IMR-90 (cell line): ENCODE data around the gene CLIC1. TPM values are rescaled to one million over a fixed set of nuclear protein-coding genes. Genes with fewer than 3 reads are reported as not detected.

ENCODE experiments used
- ATAC-seq: fragments of 200-7000 bp; cut with Tn5 transposase; 2 replicates; pipeline ENCODE4 v1.9.1; 2020; ENCODE audit warnings: low read depth, mild to moderate bottlenecking, moderate library complexity
- BruUV-seq: library from RNA; stranded (reverse); fragments of 400-500 nt; replicated peaks from 2 replicates; lab custom pipeline; 2021; lab: Mats Ljungman, UMichigan
- CTCF ChIA-PET: fragments of 300-600 bp; formaldehyde crosslinking; extraction: SDS; loops from one replicate; lab custom pipeline; 2021; ENCODE audit warnings: antibody characterized with exemption; lab: Yijun Ruan, JAX
- POLR2A ChIA-PET: fragments of 300-600 bp; sonication (Branson Sonifier 250); formaldehyde crosslinking; loops from one replicate; lab custom pipeline; 2022; ENCODE audit warnings: antibody characterized with exemption; ENCODE audit not compliant: unreplicated experiment; lab: Charles Lee
- DNase-seq: peaks from one replicate; pipeline ENCODE4 v3.0.0; 2013
- H2AFZ ChIP-seq: replicated peaks from 2 replicates; pipeline ENCODE3; 2013; ENCODE audit warnings: low read length, mild to moderate bottlenecking; ENCODE audit not compliant: poor library complexity
- H2AK5ac ChIP-seq: 2 replicates; pipeline ENCODE4 v1.6.1; 2013; ENCODE audit warnings: low read depth, low read length, inconsistent platforms
- H2AK9ac ChIP-seq: replicated peaks from 2 replicates; pipeline ENCODE3; 2013; ENCODE audit warnings: mild to moderate bottlenecking, low read depth, low read length, moderate library complexity; ENCODE audit not compliant: poor library complexity
- H2BK120ac ChIP-seq: 2 replicates; pipeline ENCODE4 v1.6.1; 2013; ENCODE audit warnings: low read depth, low read length, inconsistent platforms
- H2BK15ac ChIP-seq: 3 replicates; pipeline ENCODE4 v1.6.1; 2013; ENCODE audit warnings: low read depth, low read length, inconsistent platforms
- H2BK20ac ChIP-seq: 2 replicates; pipeline ENCODE4 v1.6.1; 2013; ENCODE audit warnings: low read depth, mild to moderate bottlenecking, inconsistent platforms, low read length, moderate library complexity
- H2BK5ac ChIP-seq: 2 replicates; pipeline ENCODE4 v1.6.1; 2013; ENCODE audit warnings: mild to moderate bottlenecking, low read depth, low read length, inconsistent platforms; ENCODE audit not compliant: poor library complexity, severe bottlenecking
- H3K14ac ChIP-seq: replicated peaks from 2 replicates; pipeline ENCODE4 v1.6.1; 2013; ENCODE audit warnings: low read depth, low read length, inconsistent platforms
- H3K18ac ChIP-seq: 2 replicates; pipeline ENCODE4 v1.6.1; 2013; ENCODE audit warnings: low read depth, low read length, control low read depth
- H3K23ac ChIP-seq: 2 replicates; pipeline ENCODE4 v1.6.1; 2013; ENCODE audit warnings: low read depth, low read length, inconsistent platforms
- H3K27ac ChIP-seq: 2 replicates; pipeline ENCODE4 v1.5.1; 2013; ENCODE audit warnings: mild to moderate bottlenecking, control low read depth, low read length; ENCODE audit not compliant: insufficient read depth
- H3K27me3 ChIP-seq: 2 replicates; pipeline ENCODE4 v1.6.1; 2013; ENCODE audit warnings: low read length; ENCODE audit not compliant: control insufficient read depth, insufficient read depth
- H3K36me3 ChIP-seq: 2 replicates; pipeline ENCODE4 v1.6.1; 2013; ENCODE audit warnings: low read length, mixed read lengths; ENCODE audit not compliant: control insufficient read depth, insufficient read depth
- H3K4ac ChIP-seq: 2 replicates; pipeline ENCODE4 v1.6.1; 2013; ENCODE audit warnings: low read depth, low read length, inconsistent platforms
- H3K4me1 ChIP-seq: 2 replicates; pipeline ENCODE4 v1.6.1; 2013; ENCODE audit warnings: low read length, mixed read lengths; ENCODE audit not compliant: control insufficient read depth, insufficient read depth
- H3K4me2 ChIP-seq: 2 replicates; pipeline ENCODE4 v1.6.1; 2013; ENCODE audit warnings: low read depth, mild to moderate bottlenecking, control low read depth, low read length, moderate library complexity
- H3K4me3 ChIP-seq: 2 replicates; pipeline ENCODE4 v1.5.1; 2013; ENCODE audit warnings: low read depth, mild to moderate bottlenecking, control low read depth, low read length, moderate library complexity; ENCODE audit not compliant: insufficient read depth
- H3K56ac ChIP-seq: 2 replicates; pipeline ENCODE4 v1.6.1; 2013; ENCODE audit warnings: low read length, inconsistent platforms; ENCODE audit not compliant: insufficient read depth; ENCODE audit errors: extremely low read depth
- H3K79me1 ChIP-seq, 2 experiments: 2 replicates each; pipeline ENCODE4 v1.6.1; 2013; ENCODE audit warnings: low read length in 2 of 2, inconsistent platforms in 1 of 2, low read depth in 1 of 2
- H3K9ac ChIP-seq: 2 replicates; pipeline ENCODE4 v1.6.1; 2013; ENCODE audit warnings: low read depth, low read length, control low read depth
- H3K9me1 ChIP-seq: 2 replicates; pipeline ENCODE4 v1.6.1; 2013; ENCODE audit warnings: low read length, inconsistent platforms; ENCODE audit not compliant: insufficient read depth
- H3K9me3 ChIP-seq: 2 replicates; pipeline ENCODE4 v1.6.1; 2013; ENCODE audit warnings: low read length; ENCODE audit not compliant: control insufficient read depth, insufficient read depth
- H4K20me1 ChIP-seq: 2 replicates; pipeline ENCODE4 v1.6.1; 2013; ENCODE audit warnings: low read length, inconsistent platforms; ENCODE audit not compliant: insufficient read depth
- H4K5ac ChIP-seq: 2 replicates; pipeline ENCODE4 v1.6.1; 2013; ENCODE audit warnings: mild to moderate bottlenecking, low read depth, low read length, control low read depth
- H4K8ac ChIP-seq, 2 experiments: 2 replicates each; pipeline ENCODE4 v1.6.1; 2013; ENCODE audit warnings: low read depth in 2 of 2, low read length in 2 of 2, control low read depth in 1 of 2, inconsistent platforms in 1 of 2
- H4K91ac ChIP-seq: 2 replicates; pipeline ENCODE4 v1.6.1; 2013; ENCODE audit warnings: low read depth, low read length, inconsistent platforms; ENCODE audit not compliant: insufficient read depth
- BHLHE40 ChIP-seq: fragments of 150-350 bp; IDR thresholded peaks from 2 replicates; pipeline ENCODE4 v1.6.1; 2016; ENCODE audit warnings: mild to moderate bottlenecking, low read depth, low read length
- CEBPB ChIP-seq: IDR thresholded peaks from 2 replicates; pipeline ENCODE4 v1.6.1; 2012; ENCODE audit warnings: low read depth, low read length, improper control_type of control experiment
- CTCF ChIP-seq: conservative IDR thresholded peaks from 2 replicates; pipeline ENCODE4 v1.5.1; 2012; ENCODE audit warnings: mild to moderate bottlenecking, low read depth, low read length, improper control_type of control experiment
- ELK1 ChIP-seq: fragments of 150-350 bp; IDR thresholded peaks from 2 replicates; pipeline ENCODE4 v1.6.1; 2016; ENCODE audit warnings: low read depth, mild to moderate bottlenecking, low read length, moderate library complexity, borderline replicate concordance
- MAZ ChIP-seq: IDR thresholded peaks from 2 replicates; pipeline ENCODE4 v1.6.1; 2012; ENCODE audit warnings: low read depth, mild to moderate bottlenecking, low read length, improper control_type of control experiment, moderate library complexity, borderline replicate concordance
- MXI1 ChIP-seq: IDR thresholded peaks from 2 replicates; pipeline ENCODE4 v1.6.1; 2012; ENCODE audit warnings: low read depth, mild to moderate bottlenecking, low read length, moderate library complexity, borderline replicate concordance
- POLR2A ChIP-seq: IDR thresholded peaks from 2 replicates; pipeline ENCODE4 v1.6.1; 2012; ENCODE audit warnings: mild to moderate bottlenecking, low read depth, low read length
- WGBS, 2 experiments: methylation state at CpG; one replicate each; pipeline versions ENCODE4 v1.1.5 to v1.1.7; 2013; ENCODE audit warnings: missing lambda C conversion rate in 2 of 2; ENCODE audit not compliant: insufficient read length in 1 of 2; ENCODE audit errors: extremely low coverage in 2 of 2; 5-methylcytosine and 5-hydroxymethylcytosine counted together
- dilution Hi-C: fragments of 300-500 bp; cut with HindIII; formaldehyde crosslinking; loops from one replicate; pipeline ENCODE4 v1.14.3; 2018; ENCODE audit warnings: low sequenced_read_pairs; ENCODE audit not compliant: unreplicated experiment
- in situ Hi-C: fragments of 300-500 bp; cut with MboI; formaldehyde crosslinking; loops from 3 replicates; pipeline ENCODE4 v1.14.3; 2019; ENCODE audit warnings: low sequenced_read_pairs, inconsistent platforms, mixed read lengths
- intact Hi-C: fragments of 100-400 bp; cut with micrococcal nuclease; formaldehyde crosslinking; loops from 2 replicates; pipeline ENCODE4 v1.10.0; 2022
- polyA plus RNA-seq, 3 experiments: library from polyadenylated mRNA; depleted of rRNA; stranded (reverse); fragments of >200 nt; gene quantifications; 2 replicates each; pipeline ENCODE4 v1.2.3, GENCODE V29; 2012; ENCODE audit warnings: low replicate concordance in 1 of 3
- total RNA-seq: library from RNA; depleted of rRNA; stranded (reverse); fragments of >200 nt; gene quantifications from 2 replicates; pipeline ENCODE4 v1.2.3, GENCODE V29; 2012

The CLIC1 gene
- total and polyA plus RNA-seq, 2 of the 4 experiments (the other 2 are of a cell fraction) = 706 to 1,185 TPM

- peak; percentile 94 for ATAC-seq
- BruUV-seq = no TSS peak
- Histone ChIP-seq H4K91ac (peak within 1 kb of the TSS; percentile 77), H2BK15ac (peak within 1 kb of the TSS; percentile 21; the same call in 1 of the 3 replicates), H3K23ac (peak within 1 kb of the TSS; percentile 78), H3K4me3 (peak within 1 kb of the TSS; percentile 67), H3K27ac (peak within 1 kb of the TSS; percentile 82), H3K4me2 (peak within 1 kb of the TSS; percentile 97), H3K9ac (peak within 1 kb of the TSS; percentile 77), H2AK9ac (peak within 1 kb of the TSS; percentile 88), H3K27me3 (no peaks in the 10 kb centered on the region), H2BK5ac (peak within 1 kb of the TSS; percentile 93), H2AK5ac (peak within 1 kb of the TSS; percentile 35), H4K5ac (peak within 1 kb of the TSS; percentile 91), H3K9me3 (no peaks in the 10 kb centered on the region), H2BK120ac (peak within 1 kb of the TSS; percentile 9), H3K18ac (peak within 1 kb of the TSS; percentile 83), H2AFZ (peak within 1 kb of the TSS; percentile 92), H3K4ac (peak within 1 kb of the TSS; percentile 70), H4K20me1 (0 out of 2 replicates have a peak, but pooled peaks cover 7% of the 10 kb centered on the region), H3K4me1 (peaks cover 6% of the 10 kb centered on the region), H3K79me1 (peaks cover 21 to 36% of the 10 kb centered on the region in 2 experiments), H3K14ac (peak within 1 kb of the TSS; percentile 90), H4K8ac (peak within 1 kb of the TSS; percentile 79 to 97), H3K36me3 (peaks cover 10% of the 10 kb centered on the region), H2BK20ac (no peak within 1 kb of the TSS), H3K9me1 (peaks cover 10% of the 10 kb centered on the region), H3K56ac (peak within 1 kb of the TSS; percentile 77)
- TF ChIP-seq BHLHE40 = peak; percentile 77
- TF ChIP-seq MAZ = peak; percentile 87; the same call in 1 of the 2 replicates
- TF ChIP-seq CEBPB = peak; percentile 100
- TF ChIP-seq CTCF = no peak
- no peak for TF ChIP-seq ELK1
- peak; percentile 42; the same call in 1 of the 2 replicates for TF ChIP-seq MXI1
- peak; percentile 91 for TF ChIP-seq POLR2A
- 4% methylated on average over 29 of the region's 54 CpGs; no CpG with 5 or more reads in 1 of the 2 experiments for WGBS, 2 experiments
- peak; percentile 98 for DNase-seq
- ChIA-PET CTCF (interaction anchor here (0.7 to 1.3 kb wide), 3 partner anchors 13 to 88 kb away, joined by 3 read pairs; no protein-coding TSS in a partner anchor), POLR2A (interaction anchor here (0.5 to 1.2 kb wide), 2 partner anchors 42 to 97 kb away, joined by 3 to 11 read pairs; partner anchors contain the start of gene C6orf47)
- intact Hi-C loops (loop anchor here (1.0 to 2.0 kb wide), 3 partner anchors 28 to 131 kb away; no protein-coding TSS in a partner anchor), dilution Hi-C loops (no loop called here), in situ Hi-C loops (no loop called here)
Measured at GRCh38 chr6:31702819-31703716, 33.3 kb downstream of the CLIC1 start, which contains the start of gene ABHD16A. ABHD16A (minus strand) TSS chr6:31703324; CDS start chr6:31703281, 43 bp downstream.
